Fibroblast of pulmonary artery (primary cell): ENCODE measurements around the gene PPTC7.
A peak's percentile ranks its signal among the peaks of the same experiment; 100 is the strongest.

Experiments
- DNase-seq: peaks from one replicate; pipeline ENCODE4 v3.0.0-alpha.2; 2010; ENCODE audit warnings: low read depth
- H3K4me3 ChIP-seq: replicated peaks from 2 replicates; pipeline ENCODE4 v1.5.1; 2011; ENCODE audit warnings: low read depth, mild to moderate bottlenecking, control low read depth, low read length, moderate library complexity
- CTCF ChIP-seq: IDR thresholded peaks from 2 replicates; pipeline ENCODE4 v1.5.1; 2011; ENCODE audit warnings: mild to moderate bottlenecking, control low read depth, low read length, inconsistent platforms; ENCODE audit errors: missing control alignments

The PPTC7 gene

GRCh38 chr12:110508071-110508586 is 75.0 kb downstream of the PPTC7 start:
- H3K4me3 ChIP-seq: no peak overlapping the region
- no peak for TF ChIP-seq CTCF
- no peak for DNase-seq

- H3K4me3 ChIP-seq: no peak overlapping the region
- no peak for TF ChIP-seq CTCF
- no peak for DNase-seq
These were observed 77.8 kb downstream of the PPTC7 start for GRCh38 chr12:110505332-110505731.

- no peak overlapping the region for H3K4me3 ChIP-seq
- no peak for DNase-seq
- TF ChIP-seq CTCF: no peak
These were observed 79.7 kb downstream of the PPTC7 start for GRCh38 chr12:110503432-110503831.

- peak within 1 kb of the TSS; percentile 94 for H3K4me3 ChIP-seq
- no peak for TF ChIP-seq CTCF
- peak; percentile 99 for DNase-seq
These were observed 81.1 kb downstream of the PPTC7 start, which contains the start of the genes RAD9B and VPS29 for GRCh38 chr12:110501752-110502738. TSS of gene RAD9B (plus strand) at chr12:110502331. CDS start at chr12:110502338, 7 bp downstream. TSS of gene VPS29 (minus strand) at chr12:110502111. CDS start at chr12:110502051, 60 bp downstream.

- DNase-seq: peak; percentile 36
- no peak for TF ChIP-seq CTCF
These were observed 81.7 kb downstream of the PPTC7 start for GRCh38 chr12:110501399-110501751.

GRCh38 chr12:110498984-110499706 is 84.0 kb downstream of the PPTC7 start:
- no peak overlapping the region for H3K4me3 ChIP-seq
- peak; percentile 47 for DNase-seq
- TF ChIP-seq CTCF: no peak

More at GRCh38 chr12:110501399-110501751, 81.7 kb downstream of the PPTC7 start:
- H3K4me3 ChIP-seq: peak overlapping the region; percentile 94
